Measurements from ENCODE around the gene UVRAG.

UVRAG gene

GRCh38 chr11:76033699-76034098, 218.7 kb downstream of the UVRAG start:
- TF ChIP-seq, protein P1, sequence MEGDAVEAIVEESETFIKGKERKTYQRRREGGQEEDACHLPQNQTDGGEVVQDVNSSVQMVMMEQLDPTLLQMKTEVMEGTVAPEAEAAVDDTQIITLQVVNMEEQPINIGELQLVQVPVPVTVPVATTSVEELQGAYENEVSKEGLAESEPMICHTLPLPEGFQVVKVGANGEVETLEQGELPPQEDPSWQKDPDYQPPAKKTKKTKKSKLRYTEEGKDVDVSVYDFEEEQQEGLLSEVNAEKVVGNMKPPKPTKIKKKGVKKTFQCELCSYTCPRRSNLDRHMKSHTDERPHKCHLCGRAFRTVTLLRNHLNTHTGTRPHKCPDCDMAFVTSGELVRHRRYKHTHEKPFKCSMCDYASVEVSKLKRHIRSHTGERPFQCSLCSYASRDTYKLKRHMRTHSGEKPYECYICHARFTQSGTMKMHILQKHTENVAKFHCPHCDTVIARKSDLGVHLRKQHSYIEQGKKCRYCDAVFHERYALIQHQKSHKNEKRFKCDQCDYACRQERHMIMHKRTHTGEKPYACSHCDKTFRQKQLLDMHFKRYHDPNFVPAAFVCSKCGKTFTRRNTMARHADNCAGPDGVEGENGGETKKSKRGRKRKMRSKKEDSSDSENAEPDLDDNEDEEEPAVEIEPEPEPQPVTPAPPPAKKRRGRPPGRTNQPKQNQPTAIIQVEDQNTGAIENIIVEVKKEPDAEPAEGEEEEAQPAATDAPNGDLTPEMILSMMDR (IDR thresholded peaks at IDR 0.05) = no peak

- TF ChIP-seq, protein P1 (IDR thresholded peaks at IDR 0.05) = no peak
These were observed 220.0 kb downstream of the UVRAG start for GRCh38 chr11:76035020-76035419.

- TF ChIP-seq, protein P1 (IDR thresholded peaks at IDR 0.05) = no peak
These were observed 223.6 kb downstream of the UVRAG start for GRCh38 chr11:76038608-76039007.

DNA sequence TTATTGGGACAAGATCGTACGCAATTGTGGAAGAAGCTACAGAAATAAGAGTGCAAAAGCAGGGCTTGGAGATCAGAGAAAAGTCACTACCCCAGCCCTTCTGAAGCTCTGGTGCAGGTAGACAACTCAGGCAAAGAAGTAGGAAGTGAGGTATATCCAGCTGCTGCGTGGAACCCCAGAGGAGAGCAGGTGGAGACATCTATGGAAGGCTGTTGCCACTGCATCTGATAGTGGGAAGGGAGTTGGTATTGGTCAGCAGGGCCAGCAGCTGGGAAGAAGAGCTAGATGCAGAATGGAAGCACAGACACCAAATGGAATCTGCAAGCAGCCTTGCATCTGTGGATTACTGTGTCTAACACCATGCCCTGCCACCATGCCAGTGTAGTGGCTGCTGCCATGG, 226.2 kb downstream of the UVRAG start:
- TF ChIP-seq, protein P1 (IDR thresholded peaks at IDR 0.05) = no peak

DNA sequence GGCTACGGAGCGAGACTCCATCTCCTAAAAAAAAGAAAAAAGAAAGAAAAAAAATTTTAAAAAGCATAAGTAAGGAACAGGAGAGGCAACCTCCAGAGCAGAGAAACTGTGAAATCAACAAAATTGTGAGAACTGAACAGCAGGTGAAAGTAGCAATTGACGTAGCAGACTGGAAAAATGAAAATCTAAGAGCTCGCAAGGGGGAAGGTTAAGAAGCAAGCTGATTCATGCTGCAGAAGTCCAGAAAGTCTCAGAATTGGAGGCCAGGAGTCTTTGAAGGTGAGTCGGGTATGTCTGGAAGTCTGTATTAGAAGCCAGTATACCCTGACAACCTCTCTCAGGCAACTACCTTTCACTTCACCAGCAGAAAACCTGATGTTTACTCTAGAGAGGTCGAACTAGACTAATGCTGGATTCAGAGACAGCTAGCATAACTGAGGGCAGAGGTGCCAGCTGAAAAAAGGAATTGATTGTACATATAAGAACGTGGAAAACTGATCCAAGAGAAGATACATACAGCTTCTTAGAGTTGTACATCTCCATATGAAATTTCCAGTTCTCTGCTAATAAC, 229.8 kb downstream of the UVRAG start:
- TF ChIP-seq, protein P1 (IDR thresholded peaks at IDR 0.05) = no peak

DNA sequence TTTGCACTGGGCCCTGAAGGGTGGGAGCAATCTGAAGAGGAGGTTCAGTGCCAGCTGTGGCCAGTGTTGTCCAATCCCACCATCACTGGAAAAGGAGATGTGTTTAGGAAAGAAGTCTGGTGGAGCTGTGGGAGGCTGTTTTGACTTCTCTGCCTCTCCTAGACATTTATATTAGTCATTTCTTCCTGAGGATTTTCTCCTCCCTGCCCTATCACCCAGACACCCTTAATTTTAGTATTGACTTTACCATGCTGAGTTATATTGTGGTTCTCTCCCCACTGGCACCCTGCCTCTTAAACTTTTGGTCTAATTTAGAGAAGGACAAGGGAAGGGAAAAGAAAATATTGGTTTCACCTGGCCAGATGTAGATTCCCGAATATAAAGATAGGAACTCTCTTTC, 232.2 kb downstream of the UVRAG start:
- TF ChIP-seq, protein P1 (IDR thresholded peaks at IDR 0.05) = no peak

DNA sequence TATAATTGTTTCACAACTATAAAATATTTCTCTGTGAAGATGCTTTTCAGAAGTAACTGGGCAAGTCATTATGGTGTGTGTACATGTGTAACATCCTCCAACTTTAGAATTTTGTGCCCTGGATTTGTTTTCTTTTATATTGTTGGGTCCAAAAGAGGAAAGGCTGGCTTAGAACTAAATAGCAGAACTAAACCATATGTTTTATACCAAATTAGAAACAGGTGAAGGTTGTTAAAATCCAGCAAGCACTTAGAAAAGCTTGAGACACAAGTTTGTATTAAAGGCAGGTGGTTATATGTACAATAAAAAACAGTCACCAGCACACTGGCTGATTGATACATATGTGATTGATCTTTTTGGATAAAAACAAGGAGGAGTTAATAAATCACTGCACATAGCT, 232.8 kb downstream of the UVRAG start:
- TF ChIP-seq, protein P1 (IDR thresholded peaks at IDR 0.05) = no peak

DNA sequence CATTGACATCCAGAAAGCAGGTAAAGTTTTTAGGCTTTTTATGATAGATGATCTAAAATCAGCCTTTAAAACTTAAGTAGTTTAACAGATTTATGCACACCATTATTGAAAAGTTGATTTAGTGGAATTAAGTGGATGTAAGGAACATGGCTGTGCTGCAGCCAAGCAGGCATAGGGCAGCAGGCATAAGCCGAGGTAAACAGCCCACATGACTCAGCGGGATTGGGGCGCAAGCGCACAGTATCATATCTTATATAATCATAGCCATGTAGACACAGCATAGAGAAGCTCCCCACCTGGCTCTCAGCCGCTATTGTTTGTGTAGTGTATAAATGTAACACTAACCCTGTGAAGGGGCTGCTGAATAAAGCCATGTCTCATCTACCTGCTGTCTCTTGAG, 233.8 kb downstream of the UVRAG start:
- TF ChIP-seq, protein P1 (IDR thresholded peaks at IDR 0.05) = no peak
